H1 (cell line): Measurements from ENCODE around the gene TSC22D4. TPM values are rescaled to one million over a fixed set of nuclear protein-coding genes. Genes with fewer than 3 reads are reported as not detected.

Experiments
- ASH2L ChIP-seq: fragments of 200-600, 300-600 bp; sonication (generic); IDR thresholded peaks from one replicate; pipeline ENCODE4 v1.7.1; 2017; ENCODE audit warnings: low read length
- CHD2 ChIP-seq: IDR thresholded peaks from 2 replicates; pipeline ENCODE4 v1.6.1; 2012; ENCODE audit warnings: low read length, improper control_type of control experiment
- CHD7 ChIP-seq: fragments of 300-600 bp; sonication (generic); IDR thresholded peaks from 2 replicates; pipeline ENCODE4 v1.7.1; 2012; ENCODE audit warnings: low read length, moderate library complexity, mild to moderate bottlenecking, inconsistent platforms; ENCODE audit not compliant: insufficient replicate concordance
- EZH2 ChIP-seq: fragments of 200-600 bp; sonication (generic); IDR thresholded peaks from 2 replicates; pipeline ENCODE4 v1.7.1; 2012; ENCODE audit warnings: low read depth, mild to moderate bottlenecking, moderate library complexity, low read length, inconsistent platforms; ENCODE audit not compliant: severe bottlenecking
- KDM1A ChIP-seq: fragments of 200-600, 300-600 bp; sonication (generic); IDR thresholded peaks from 2 replicates; pipeline ENCODE4 v1.7.1; 2016; ENCODE audit warnings: mild to moderate bottlenecking, low read length, borderline replicate concordance
- KDM5A ChIP-seq: fragments of 200-600 bp; IDR thresholded peaks from 2 replicates; pipeline ENCODE4 v1.7.1; 2012; ENCODE audit warnings: mild to moderate bottlenecking, low read length, inconsistent platforms, mixed read lengths
- POLR2AphosphoS5 ChIP-seq: IDR thresholded peaks from 2 replicates; pipeline ENCODE4 v1.6.1; 2011; ENCODE audit warnings: low read depth, low read length
- SRF ChIP-seq: IDR thresholded peaks from 2 replicates; pipeline ENCODE4 v1.6.1; 2011; ENCODE audit warnings: mild to moderate bottlenecking, low read depth, low read length, moderate library complexity
- SUZ12 ChIP-seq: fragments of 200-600 bp; sonication (generic); IDR thresholded peaks from 2 replicates; pipeline ENCODE4 v1.6.1; 2012; ENCODE audit warnings: mild to moderate bottlenecking, inconsistent platforms, low read length, moderate library complexity, mixed read lengths
- TAF7 ChIP-seq: optimal IDR thresholded peaks from 2 replicates; pipeline ENCODE3; 2011; ENCODE audit warnings: low read depth, mild to moderate bottlenecking, inconsistent platforms, low read length, moderate library complexity, borderline replicate concordance
- polyA plus RNA-seq, 7 experiments: library from polyadenylated mRNA; depleted of rRNA in 3 of 7; stranded (reverse) in 5 of 7; unstranded in 2 of 7; fragments of >200 nt in 5 of 7; fragments of 200-250 nt in 2 of 7; gene quantifications; 1 replicate in 5 of 7; 2 replicates in 1 of 7; 4 replicates in 1 of 7; pipeline versions ENCODE4 v1.2.1 to v1.2.3, GENCODE V29; 2011 to 2013; ENCODE audit warnings: missing spikeins in 2 of 7, mixed read lengths in 2 of 7
- total RNA-seq: library from RNA; stranded (reverse); fragmentation: NEBNext Ultra II Directional; extraction: Animal tissue kit (Norgen Biotek cat#: 25700); gene quantifications from 2 replicates; pipeline ENCODE4 v1.2.1, GENCODE V29; 2021

TSC22D4 gene
- total and polyA plus RNA-seq, 2 of the 8 experiments (the other 6 are each of a cell fraction or from before 2014, with no cell fraction given): 13.2 to 20.3 TPM

GRCh38 chr7:100428199-100428966 is 50.6 kb downstream of the TSC22D4 start, which contains the start of gene ZCWPW1 (continued):
- TF ChIP-seq CHD7: peak; percentile 18
- TF ChIP-seq SUZ12: no peak
- no peak for TF ChIP-seq SRF
- no peak for TF ChIP-seq CHD2
- peak; percentile 57 for TF ChIP-seq ASH2L
- TF ChIP-seq POLR2AphosphoS5: peak; percentile 95
- peak; percentile 95 for TF ChIP-seq TAF7
- no peak for TF ChIP-seq KDM1A
- no peak for TF ChIP-seq EZH2
- TF ChIP-seq KDM5A: no peak
